ENCODE results near the gene AKAP7.

Gene AKAP7

DNA sequence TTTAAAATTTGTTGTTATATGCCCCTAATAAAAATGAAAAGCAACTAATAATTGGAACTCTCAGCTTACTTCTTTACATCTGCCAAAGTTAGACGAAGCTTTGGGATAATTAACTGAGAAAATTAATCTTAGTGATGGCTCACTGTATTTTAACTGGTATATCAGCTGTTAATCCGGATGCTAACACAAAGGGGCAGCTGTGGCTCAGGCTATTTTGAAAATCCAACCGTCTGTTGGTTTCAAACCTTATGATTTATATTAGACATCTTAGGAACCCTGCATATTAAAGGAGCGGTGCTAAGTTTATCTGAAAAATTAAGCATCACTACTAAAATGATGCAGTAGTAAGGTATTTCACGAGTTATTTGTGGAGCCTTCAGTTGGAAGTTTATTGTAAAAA is 96.6 kb downstream of the AKAP7 start:
- no peak for DNase-seq

DNA sequence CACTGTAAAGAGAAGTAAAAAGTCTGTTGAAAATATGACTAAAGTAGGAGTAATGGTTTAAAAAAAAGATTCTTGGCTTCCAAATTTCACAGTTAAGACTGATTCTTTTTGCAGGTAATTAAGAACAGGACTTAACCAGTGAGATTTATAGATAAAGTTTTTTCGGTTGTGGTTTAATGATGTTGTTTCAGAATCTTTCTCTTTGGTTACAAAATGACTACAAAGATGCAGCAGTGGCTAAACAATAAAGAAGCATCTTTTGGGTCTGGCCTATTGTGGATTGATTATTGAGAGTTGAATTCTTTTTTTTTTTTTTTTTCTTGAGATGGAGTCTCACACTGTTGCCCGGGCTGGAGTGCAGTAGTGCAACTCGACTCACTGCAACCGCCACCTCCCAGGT is 109.7 kb downstream of the AKAP7 start:
- no peaks in the 10 kb centered on the region for H3K79me2 ChIP-seq (ENCODE audit: control insufficient read depth, insufficient read depth, low read length)
- H2BK120ac ChIP-seq (ENCODE audit: low read depth, low read length): no peak overlapping the region
- no peak overlapping the region for H3K4ac ChIP-seq (ENCODE audit: low read depth, low read length)
- no peaks in the 10 kb centered on the region for H3K4me1 ChIP-seq (ENCODE audit: control insufficient read depth, low read depth, low read length)
- no peaks in the 10 kb centered on the region for H3K36me3 ChIP-seq (ENCODE audit: control insufficient read depth, insufficient read depth, low read length)
- no peaks in the 10 kb centered on the region for H3K27me3 ChIP-seq (ENCODE audit: insufficient read depth, low read length, poor library complexity)
- no peak overlapping the region for H4K8ac ChIP-seq (ENCODE audit: low read depth, low read length)
- H3K23ac ChIP-seq (ENCODE audit: low read length): no peak overlapping the region
- DNase-seq: no peak
- H3K18ac ChIP-seq (ENCODE audit: low read length): no peak overlapping the region
- no peak overlapping the region for H3K4me2 ChIP-seq (ENCODE audit: low read length)
- H4K5ac ChIP-seq (ENCODE audit: low read length): no peak overlapping the region
- H2BK15ac ChIP-seq (replicated peaks; ENCODE audit: low read depth): no peak overlapping the region
- H3K79me1 ChIP-seq (ENCODE audit: low read length): no peaks in the 10 kb centered on the region
- H3K56ac ChIP-seq (ENCODE audit: low read length): no peak overlapping the region
- H2AK5ac ChIP-seq (ENCODE audit: low read length): no peak overlapping the region
- WGBS (ENCODE audit: extremely low coverage, insufficient coverage, low lambda C conversion rate): 100% methylated on average over 1 of the region's 4 CpGs
- H3K9ac ChIP-seq (ENCODE audit: low read length): no peak overlapping the region
- no peak overlapping the region for H3K4me3 ChIP-seq (ENCODE audit: low read length)
- no peak overlapping the region for H2BK5ac ChIP-seq (ENCODE audit: low read length)
- H3K27ac ChIP-seq (ENCODE audit: low read depth, low read length): no peak overlapping the region

More for the DNA sequence above, 96.6 kb downstream of the AKAP7 start:
- H3K27me3 ChIP-seq (ENCODE audit: insufficient read depth, low read length, poor library complexity): no peaks in the 10 kb centered on the region
- no peak overlapping the region for H2BK5ac ChIP-seq (ENCODE audit: low read length)
- H3K79me1 ChIP-seq (ENCODE audit: low read length): no peaks in the 10 kb centered on the region
- H3K4me1 ChIP-seq (ENCODE audit: control insufficient read depth, low read depth, low read length): no peaks in the 10 kb centered on the region
- no peak overlapping the region for H3K9ac ChIP-seq (ENCODE audit: low read length)
- no peak overlapping the region for H2BK15ac ChIP-seq (replicated peaks; ENCODE audit: low read depth)
- no peaks in the 10 kb centered on the region for H3K36me3 ChIP-seq (ENCODE audit: control insufficient read depth, insufficient read depth, low read length)
- no CpG with 5 or more reads among the region's 5 CpGs for WGBS (ENCODE audit: extremely low coverage, insufficient coverage, low lambda C conversion rate)
- no peak overlapping the region for H2AK5ac ChIP-seq (ENCODE audit: low read length)
- no peak overlapping the region for H2BK120ac ChIP-seq (ENCODE audit: low read depth, low read length)
- H3K4me2 ChIP-seq (ENCODE audit: low read length): no peak overlapping the region
- H3K79me2 ChIP-seq (ENCODE audit: control insufficient read depth, insufficient read depth, low read length): no peaks in the 10 kb centered on the region
- H3K56ac ChIP-seq (ENCODE audit: low read length): no peak overlapping the region
- no peak overlapping the region for H3K4ac ChIP-seq (ENCODE audit: low read depth, low read length)
- no peak overlapping the region for H3K27ac ChIP-seq (ENCODE audit: low read depth, low read length)
- no peak overlapping the region for H3K23ac ChIP-seq (ENCODE audit: low read length)
- no peak overlapping the region for H4K8ac ChIP-seq (ENCODE audit: low read depth, low read length)
- no peak overlapping the region for H3K18ac ChIP-seq (ENCODE audit: low read length)
- H3K4me3 ChIP-seq (ENCODE audit: low read length): no peak overlapping the region
- no peak overlapping the region for H4K5ac ChIP-seq (ENCODE audit: low read length)

DNA sequence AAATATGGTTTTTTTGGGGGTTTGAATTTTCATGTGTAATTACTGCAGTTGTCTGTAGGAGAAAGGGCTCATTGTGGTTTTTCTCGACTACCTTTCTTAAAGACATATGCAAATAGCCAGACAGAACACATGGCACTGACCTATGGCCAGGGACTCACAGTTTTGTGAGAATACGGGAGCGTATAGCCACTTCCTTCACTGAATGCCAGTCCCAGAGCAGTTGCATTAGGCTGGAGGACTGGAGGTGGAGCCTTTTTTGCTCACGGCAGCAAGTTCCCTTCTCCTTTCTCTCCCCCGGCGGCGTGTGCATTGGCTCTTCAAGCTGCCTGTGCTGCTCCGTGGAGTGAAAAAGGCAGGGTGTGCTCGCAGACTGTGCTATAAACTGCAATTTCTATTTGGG is 114.9 kb downstream of the AKAP7 start:
- H3K4me3 ChIP-seq (ENCODE audit: low read length): no peak overlapping the region
- peak; percentile 74 for DNase-seq

DNA sequence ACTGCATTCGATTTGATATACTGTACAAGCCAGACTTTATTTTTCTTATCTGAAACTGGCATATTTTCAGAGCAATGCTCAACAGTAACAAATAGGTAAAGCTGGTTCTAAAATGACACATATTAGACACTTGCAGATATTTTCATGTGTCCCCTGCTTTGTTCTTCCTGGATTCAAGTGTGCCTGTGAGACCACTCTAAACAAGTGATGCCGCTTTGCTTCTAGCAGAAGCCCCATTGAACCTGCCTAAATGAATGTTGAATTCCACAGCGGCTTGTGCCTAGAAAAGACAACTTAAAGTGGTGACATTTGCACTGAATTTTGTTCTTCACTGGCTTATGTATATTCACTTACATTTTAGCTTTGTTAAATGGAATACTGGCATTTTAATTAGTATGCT is 115.7 kb downstream of the AKAP7 start:
- no peak overlapping the region for H3K23ac ChIP-seq (ENCODE audit: low read length)
- no peak overlapping the region for H2BK15ac ChIP-seq (replicated peaks; ENCODE audit: low read depth)
- H3K4me1 ChIP-seq (ENCODE audit: control insufficient read depth, low read depth, low read length): no peaks in the 10 kb centered on the region
- no peak overlapping the region for H4K8ac ChIP-seq (ENCODE audit: low read depth, low read length)
- WGBS (ENCODE audit: extremely low coverage, insufficient coverage, low lambda C conversion rate): no CpG with 5 or more reads among the region's 3 CpGs
- H3K79me2 ChIP-seq (ENCODE audit: control insufficient read depth, insufficient read depth, low read length): no peaks in the 10 kb centered on the region
- no peak overlapping the region for H2BK120ac ChIP-seq (ENCODE audit: low read depth, low read length)
- H2BK5ac ChIP-seq (ENCODE audit: low read length): no peak overlapping the region
- no peak overlapping the region for H4K5ac ChIP-seq (ENCODE audit: low read length)
- DNase-seq: no peak
- no peak overlapping the region for H3K9ac ChIP-seq (ENCODE audit: low read length)
- no peak overlapping the region for H3K4me2 ChIP-seq (ENCODE audit: low read length)
- H2AK5ac ChIP-seq (ENCODE audit: low read length): no peak overlapping the region
- H3K79me1 ChIP-seq (ENCODE audit: low read length): no peaks in the 10 kb centered on the region
- H3K27ac ChIP-seq (ENCODE audit: low read depth, low read length): no peak overlapping the region
- H3K56ac ChIP-seq (ENCODE audit: low read length): no peak overlapping the region
- H3K4me3 ChIP-seq (ENCODE audit: low read length): no peak overlapping the region
- H3K4ac ChIP-seq (ENCODE audit: low read depth, low read length): no peak overlapping the region
- H3K18ac ChIP-seq (ENCODE audit: low read length): no peak overlapping the region
- no peaks in the 10 kb centered on the region for H3K36me3 ChIP-seq (ENCODE audit: control insufficient read depth, insufficient read depth, low read length)
- no peaks in the 10 kb centered on the region for H3K27me3 ChIP-seq (ENCODE audit: insufficient read depth, low read length, poor library complexity)

More for the DNA sequence above, 114.9 kb downstream of the AKAP7 start:
- Histone ChIP-seq H3K56ac (ENCODE audit: low read length) (peak overlapping the region; percentile 8), H3K23ac (ENCODE audit: low read length) (no peak overlapping the region), H3K27ac (ENCODE audit: low read depth, low read length) (no peak overlapping the region), H2AK5ac (ENCODE audit: low read length) (no peak overlapping the region), H3K4ac (ENCODE audit: low read depth, low read length) (no peak overlapping the region), H3K4me2 (ENCODE audit: low read length) (peak overlapping the region; percentile 3), H4K8ac (ENCODE audit: low read depth, low read length) (no peak overlapping the region), H2BK15ac (replicated peaks; ENCODE audit: low read depth) (no peak overlapping the region), H2BK5ac (ENCODE audit: low read length) (no peak overlapping the region), H3K9ac (ENCODE audit: low read length) (peak overlapping the region; percentile 16), H3K4me1 (ENCODE audit: control insufficient read depth, low read depth, low read length) (no peaks in the 10 kb centered on the region), H3K18ac (ENCODE audit: low read length) (no peak overlapping the region), H3K79me1 (ENCODE audit: low read length) (no peaks in the 10 kb centered on the region), H3K79me2 (ENCODE audit: control insufficient read depth, insufficient read depth, low read length) (no peaks in the 10 kb centered on the region), H2BK120ac (ENCODE audit: low read depth, low read length) (no peak overlapping the region), H3K27me3 (ENCODE audit: insufficient read depth, low read length, poor library complexity) (no peaks in the 10 kb centered on the region), H4K5ac (ENCODE audit: low read length) (no peak overlapping the region), H3K36me3 (ENCODE audit: control insufficient read depth, insufficient read depth, low read length) (no peaks in the 10 kb centered on the region)
- no CpG with 5 or more reads among the region's 9 CpGs for WGBS (ENCODE audit: extremely low coverage, insufficient coverage, low lambda C conversion rate)

DNA sequence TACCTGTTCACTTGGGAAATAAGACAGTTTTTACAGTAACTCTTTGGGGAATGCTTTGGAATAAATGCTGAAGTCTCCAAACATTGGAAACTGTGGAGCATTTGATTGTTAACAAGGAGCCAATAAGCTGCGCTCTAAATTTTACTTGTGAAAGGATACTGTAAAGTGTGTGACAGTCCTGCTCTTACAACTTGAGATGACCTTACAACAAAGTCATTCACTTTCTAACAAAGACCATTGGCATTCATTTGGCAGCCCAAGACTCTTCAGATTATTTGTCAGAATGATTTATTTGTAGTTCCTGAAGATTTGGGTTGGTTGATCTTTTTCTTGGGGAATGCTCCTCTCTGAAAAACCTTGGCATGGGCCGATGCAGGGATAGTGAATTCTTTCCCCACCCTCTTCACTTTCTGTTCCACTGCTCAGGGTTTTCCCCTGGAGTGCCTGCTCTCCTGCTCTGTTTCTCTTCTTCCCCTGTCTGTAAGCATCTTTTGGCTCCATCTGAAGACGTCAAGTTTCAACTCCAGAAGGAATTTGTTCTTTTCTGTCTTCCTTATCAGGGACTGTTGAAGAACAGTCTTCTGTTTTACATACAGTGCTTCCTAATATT is 116.4 kb downstream of the AKAP7 start:
- Histone ChIP-seq H3K79me2 (ENCODE audit: control insufficient read depth, insufficient read depth, low read length) (no peaks in the 10 kb centered on the region), H2BK15ac (replicated peaks; ENCODE audit: low read depth) (no peak overlapping the region), H4K8ac (ENCODE audit: low read depth, low read length) (no peak overlapping the region), H3K56ac (ENCODE audit: low read length) (no peak overlapping the region), H3K4me2 (ENCODE audit: low read length) (no peak overlapping the region), H3K4me3 (ENCODE audit: low read length) (no peak overlapping the region), H3K27ac (ENCODE audit: low read depth, low read length) (no peak overlapping the region), H2BK5ac (ENCODE audit: low read length) (no peak overlapping the region), H3K4ac (ENCODE audit: low read depth, low read length) (no peak overlapping the region), H3K4me1 (ENCODE audit: control insufficient read depth, low read depth, low read length) (no peaks in the 10 kb centered on the region), H3K36me3 (ENCODE audit: control insufficient read depth, insufficient read depth, low read length) (no peaks in the 10 kb centered on the region), H3K9ac (ENCODE audit: low read length) (no peak overlapping the region), H2AK5ac (ENCODE audit: low read length) (no peak overlapping the region), H3K79me1 (ENCODE audit: low read length) (no peaks in the 10 kb centered on the region), H3K23ac (ENCODE audit: low read length) (no peak overlapping the region), H4K5ac (ENCODE audit: low read length) (no peak overlapping the region), H3K27me3 (ENCODE audit: insufficient read depth, low read length, poor library complexity) (no peaks in the 10 kb centered on the region), H2BK120ac (ENCODE audit: low read depth, low read length) (no peak overlapping the region), H3K18ac (ENCODE audit: low read length) (no peak overlapping the region)
- WGBS (ENCODE audit: extremely low coverage, insufficient coverage, low lambda C conversion rate): no CpG with 5 or more reads among the region's 3 CpGs
- no peak for DNase-seq

DNA sequence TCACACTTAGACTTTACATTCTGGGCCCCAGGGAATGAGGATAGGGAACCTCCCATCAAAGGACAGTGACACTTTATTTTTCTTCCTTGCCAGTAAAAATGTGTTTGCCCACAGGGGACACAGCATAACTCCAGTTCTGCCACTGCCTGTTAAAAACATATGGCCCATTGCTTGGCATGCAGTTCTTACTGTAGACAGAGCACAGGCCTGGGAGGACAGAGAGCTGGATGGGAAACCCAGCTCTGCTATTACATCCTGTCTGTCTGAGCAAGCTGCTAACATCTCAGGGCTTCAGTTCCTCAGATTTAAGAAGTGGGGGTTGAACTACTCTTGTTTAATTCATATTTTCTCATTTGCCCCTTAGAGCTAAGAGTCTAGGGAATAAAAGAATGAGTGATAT is 120.2 kb downstream of the AKAP7 start:
- Histone ChIP-seq H2BK15ac (replicated peaks; ENCODE audit: low read depth) (no peak overlapping the region), H2AK5ac (ENCODE audit: low read length) (no peak overlapping the region), H3K79me2 (ENCODE audit: control insufficient read depth, insufficient read depth, low read length) (no peaks in the 10 kb centered on the region), H4K8ac (ENCODE audit: low read depth, low read length) (no peak overlapping the region), H3K79me1 (ENCODE audit: low read length) (no peaks in the 10 kb centered on the region), H3K4me1 (ENCODE audit: control insufficient read depth, low read depth, low read length) (no peaks in the 10 kb centered on the region), H3K27me3 (ENCODE audit: insufficient read depth, low read length, poor library complexity) (no peaks in the 10 kb centered on the region), H2BK120ac (ENCODE audit: low read depth, low read length) (no peak overlapping the region), H3K18ac (ENCODE audit: low read length) (no peak overlapping the region), H3K4ac (ENCODE audit: low read depth, low read length) (no peak overlapping the region), H4K5ac (ENCODE audit: low read length) (no peak overlapping the region), H3K23ac (ENCODE audit: low read length) (no peak overlapping the region), H3K4me3 (ENCODE audit: low read length) (no peak overlapping the region), H3K36me3 (ENCODE audit: control insufficient read depth, insufficient read depth, low read length) (no peaks in the 10 kb centered on the region), H3K27ac (ENCODE audit: low read depth, low read length) (no peak overlapping the region), H2BK5ac (ENCODE audit: low read length) (no peak overlapping the region), H3K9ac (ENCODE audit: low read length) (no peak overlapping the region), H3K56ac (ENCODE audit: low read length) (no peak overlapping the region), H3K4me2 (ENCODE audit: low read length) (no peak overlapping the region)
- DNase-seq: no peak
